SK-N-SH treated with all-trans-retinoic acid at 6 μM for 48 hours (cell line): ENCODE measurements around the gene GRPEL2.

Source experiments
- ATAC-seq: fragments of 200-7000 bp; cut with Tn5 transposase; 3 replicates; pipeline ENCODE4 v1.9.1; 2020; ENCODE audit warnings: mild to moderate bottlenecking, moderate library complexity
- ARNTL ChIP-seq: fragments of 450-650 bp; formaldehyde crosslinking; IDR thresholded peaks from 2 replicates; pipeline ENCODE4 v1.5.0; 2020; ENCODE audit warnings: low read depth, mild to moderate bottlenecking, moderate library complexity, borderline replicate concordance
- BACH2 ChIP-seq: fragments of 250-450 bp; sonication (Bioruptor Pico); IDR thresholded peaks from 2 replicates; pipeline ENCODE4 v1.9.0; 2021; ENCODE audit warnings: mild to moderate bottlenecking, borderline replicate concordance
- CSDC2 ChIP-seq: fragments of 250-450 bp; sonication (Bioruptor Pico); IDR thresholded peaks from 2 replicates; pipeline ENCODE4 v1.5.0; 2020; ENCODE audit warnings: mild to moderate bottlenecking, moderate library complexity
- ESRRG ChIP-seq: fragments of 250-450 bp; sonication (Bioruptor Pico); IDR thresholded peaks from 2 replicates; pipeline ENCODE4 v1.6.1; 2021; ENCODE audit warnings: mild to moderate bottlenecking
- GLIS3 ChIP-seq: fragments of 250-450 bp; sonication (Bioruptor Pico); IDR thresholded peaks from 2 replicates; pipeline ENCODE4 v1.5.0; 2020; ENCODE audit warnings: mild to moderate bottlenecking, moderate library complexity
- ISL1 ChIP-seq: fragments of 250-450 bp; sonication (Bioruptor Pico); IDR thresholded peaks from 2 replicates; pipeline ENCODE4 v2.1.2; 2022; ENCODE audit warnings: mild to moderate bottlenecking, moderate library complexity
- PPARA ChIP-seq: fragments of 250-450 bp; sonication (Bioruptor Pico); IDR thresholded peaks from 2 replicates; pipeline ENCODE4 v1.5.0; 2020; ENCODE audit warnings: mild to moderate bottlenecking, borderline replicate concordance
- RARB ChIP-seq: fragments of 250-450 bp; sonication (Bioruptor Pico); IDR thresholded peaks from 2 replicates; pipeline ENCODE4 v1.8.0; 2021; ENCODE audit warnings: mild to moderate bottlenecking, moderate library complexity
- SNAI2 ChIP-seq: fragments of 250-450 bp; sonication (Bioruptor Pico); IDR thresholded peaks from 2 replicates; pipeline ENCODE4 v1.5.0; 2020; ENCODE audit warnings: mild to moderate bottlenecking, moderate library complexity
- TCF4 ChIP-seq: fragments of 250-450 bp; sonication (Bioruptor Pico); IDR thresholded peaks from 2 replicates; pipeline ENCODE4 v1.8.0; 2021; ENCODE audit warnings: mild to moderate bottlenecking, moderate library complexity, borderline replicate concordance
- TOX ChIP-seq: fragments of 250-450 bp; sonication (Bioruptor Pico); IDR thresholded peaks from 2 replicates; pipeline ENCODE4 v1.8.0; 2021; ENCODE audit warnings: mild to moderate bottlenecking, moderate library complexity, borderline replicate concordance
- ZC3H10 ChIP-seq: fragments of 250-450 bp; sonication (Bioruptor Pico); IDR thresholded peaks from 2 replicates; pipeline ENCODE4 v1.5.1; 2021; ENCODE audit warnings: mild to moderate bottlenecking, moderate library complexity
- ZFP3 ChIP-seq: fragments of 250-450 bp; sonication (Bioruptor Pico); IDR thresholded peaks from 2 replicates; pipeline ENCODE4 v1.5.0; 2020; ENCODE audit warnings: mild to moderate bottlenecking, moderate library complexity
- ZFP30 ChIP-seq: fragments of 450-650 bp; formaldehyde crosslinking; IDR thresholded peaks from 2 replicates; pipeline ENCODE4 v1.5.0; 2022; ENCODE audit warnings: mild to moderate bottlenecking, moderate library complexity
- ZNF70 ChIP-seq: fragments of 450-650 bp; formaldehyde crosslinking; IDR thresholded peaks from 2 replicates; pipeline ENCODE4 v1.5.0; 2020; ENCODE audit warnings: mild to moderate bottlenecking, moderate library complexity
- ZNF8 ChIP-seq: fragments of 450-650 bp; formaldehyde crosslinking; IDR thresholded peaks from 2 replicates; pipeline ENCODE4 v1.5.0; 2020; ENCODE audit warnings: mild to moderate bottlenecking, moderate library complexity
- TF ChIP-seq, protein P1 (sequence below): fragments of 250-450 bp; sonication (Bioruptor Pico); IDR thresholded peaks from 2 replicates; pipeline ENCODE4 v1.5.1; 2020; ENCODE audit warnings: low read depth, mild to moderate bottlenecking, moderate library complexity
- TF ChIP-seq, protein P2 (sequence below): fragments of 250-450 bp; sonication (Bioruptor Pico); IDR thresholded peaks from 2 replicates; pipeline ENCODE4 v1.5.0; 2020; ENCODE audit warnings: mild to moderate bottlenecking, moderate library complexity
- TF ChIP-seq, protein P3 (sequence below): fragments of 250-450 bp; sonication (Bioruptor Pico); IDR thresholded peaks from 2 replicates; pipeline ENCODE4 v1.8.0; 2020; ENCODE audit warnings: mild to moderate bottlenecking, moderate library complexity, borderline replicate concordance
- TF ChIP-seq, protein P4 (sequence below): fragments of 250-450 bp; sonication (Bioruptor Pico); IDR thresholded peaks from 2 replicates; pipeline ENCODE4 v1.5.1; 2021; ENCODE audit warnings: mild to moderate bottlenecking, moderate library complexity

GRPEL2 gene

DNA sequence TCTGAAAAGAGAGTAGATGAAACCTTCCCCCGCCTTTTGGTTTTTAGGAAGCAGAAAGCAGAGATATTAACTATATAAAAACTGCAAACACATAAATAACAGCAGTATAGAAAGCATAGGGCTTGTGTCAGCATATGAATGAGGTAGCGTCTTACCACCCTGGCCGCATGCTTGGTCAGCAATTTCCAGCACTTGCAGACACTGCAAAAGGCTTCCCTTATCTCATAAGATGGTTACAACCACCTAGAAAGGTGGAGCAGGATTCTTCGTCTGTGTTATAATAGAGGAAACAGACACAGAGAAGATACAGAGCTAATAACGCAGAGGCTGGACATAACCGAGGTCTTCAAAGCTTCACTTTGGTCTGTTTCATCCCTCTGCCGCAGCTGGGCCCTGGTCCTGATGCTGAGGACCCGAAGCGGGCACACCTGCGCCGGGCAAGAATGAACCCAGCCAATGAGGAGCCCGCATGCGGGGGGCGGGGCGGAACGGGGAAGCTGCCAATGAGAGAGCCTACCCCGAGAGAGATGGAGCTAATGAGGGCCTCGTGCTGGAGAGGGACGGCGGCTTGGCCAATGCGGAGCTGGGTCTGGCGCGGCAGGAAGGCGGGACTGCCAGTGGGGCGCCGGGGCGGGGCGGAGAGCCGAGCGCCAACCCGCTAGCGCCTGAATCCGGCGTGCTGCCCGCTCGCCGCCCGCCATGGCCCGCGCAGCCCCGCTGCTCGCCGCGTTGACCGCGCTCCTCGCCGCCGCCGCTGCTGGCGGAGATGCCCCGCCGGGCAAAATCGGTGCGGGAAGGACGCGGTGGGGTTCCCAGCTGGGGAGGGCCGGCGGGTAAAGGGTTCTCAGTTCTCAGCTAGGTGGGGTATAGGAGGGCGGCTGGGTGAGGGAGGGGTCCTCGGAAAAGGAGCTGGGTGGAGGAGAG lies 12.3 kb downstream of the GRPEL2 start, which contains the start of gene PCYOX1L:
PCYOX1L (plus strand) TSS at position 677 of the 924 bp plus-strand sequence; CDS start at position 700, 23 bp downstream.
- ATAC-seq = peak; percentile 100
- no peak for TF ChIP-seq ZNF8 (CRISPR knock-in tag)
- TF ChIP-seq SNAI2 = no peak
- TF ChIP-seq, all 23 proteins: peak for 0

DNA sequence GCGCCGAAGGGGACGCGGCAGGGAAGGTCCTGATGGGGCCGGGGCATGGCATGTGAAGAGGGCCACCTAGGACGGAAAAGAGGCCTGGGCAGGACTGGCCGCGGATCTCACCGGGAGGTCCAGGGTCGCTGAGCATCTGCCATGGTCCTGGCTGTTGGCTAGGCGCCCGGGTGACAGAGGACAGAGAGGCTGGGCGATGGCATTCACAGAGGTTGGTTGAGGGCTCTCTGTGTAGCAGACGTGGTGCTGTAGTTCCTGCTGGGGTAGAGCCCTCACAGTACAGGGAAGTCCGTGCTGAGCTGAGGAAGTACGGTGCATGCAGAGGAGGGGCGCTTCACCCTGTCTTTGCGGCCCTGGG lies 13.0 kb downstream of the GRPEL2 start:
- TF ChIP-seq ESRRG (no peak), BACH2 (no peak), ARNTL (CRISPR knock-in tag) (no peak), SNAI2 (no peak)
- TF ChIP-seq, protein P1, sequence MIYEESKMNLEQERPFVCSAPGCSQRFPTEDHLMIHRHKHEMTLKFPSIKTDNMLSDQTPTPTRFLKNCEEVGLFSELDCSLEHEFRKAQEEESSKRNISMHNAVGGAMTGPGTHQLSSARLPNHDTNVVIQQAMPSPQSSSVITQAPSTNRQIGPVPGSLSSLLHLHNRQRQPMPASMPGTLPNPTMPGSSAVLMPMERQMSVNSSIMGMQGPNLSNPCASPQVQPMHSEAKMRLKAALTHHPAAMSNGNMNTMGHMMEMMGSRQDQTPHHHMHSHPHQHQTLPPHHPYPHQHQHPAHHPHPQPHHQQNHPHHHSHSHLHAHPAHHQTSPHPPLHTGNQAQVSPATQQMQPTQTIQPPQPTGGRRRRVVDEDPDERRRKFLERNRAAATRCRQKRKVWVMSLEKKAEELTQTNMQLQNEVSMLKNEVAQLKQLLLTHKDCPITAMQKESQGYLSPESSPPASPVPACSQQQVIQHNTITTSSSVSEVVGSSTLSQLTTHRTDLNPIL (CRISPR knock-in tag) = no peak
- ATAC-seq = peak; percentile 59

DNA sequence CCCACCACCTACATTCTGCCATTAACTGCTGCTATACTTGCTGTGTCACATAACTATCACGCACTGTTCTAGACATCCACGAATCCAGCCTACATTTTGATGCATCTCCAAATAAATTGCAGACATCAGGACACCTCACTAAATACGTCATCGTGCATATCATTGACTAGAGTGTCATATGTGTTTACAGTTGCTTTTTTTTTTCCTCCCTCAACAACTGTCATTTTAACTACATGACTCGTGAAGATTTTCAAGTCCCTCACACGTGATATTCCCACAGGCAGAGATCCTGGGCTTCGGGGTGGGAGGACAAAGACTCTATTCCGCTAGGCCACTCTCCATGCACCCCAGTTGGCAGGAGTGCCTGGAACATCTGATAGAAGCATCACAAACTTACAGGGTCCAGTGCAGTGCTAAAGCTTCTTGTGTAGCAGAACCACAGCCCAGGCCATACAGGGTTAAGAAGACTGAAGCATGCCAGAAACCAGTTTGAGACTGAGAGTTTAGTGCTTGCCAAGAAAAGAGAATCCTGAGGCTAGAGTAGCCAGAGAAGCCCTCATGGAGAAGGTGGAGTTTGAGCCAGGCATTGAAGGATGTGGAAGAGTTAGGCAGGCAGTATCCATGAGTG lies 13.7 kb downstream of the GRPEL2 start:
- ATAC-seq = no peak
- no peak for TF ChIP-seq ESRRG
- TF ChIP-seq TCF4 (CRISPR knock-in tag) = no peak
- no peak for TF ChIP-seq ZFP30 (CRISPR knock-in tag)
- TF ChIP-seq, protein P2, sequence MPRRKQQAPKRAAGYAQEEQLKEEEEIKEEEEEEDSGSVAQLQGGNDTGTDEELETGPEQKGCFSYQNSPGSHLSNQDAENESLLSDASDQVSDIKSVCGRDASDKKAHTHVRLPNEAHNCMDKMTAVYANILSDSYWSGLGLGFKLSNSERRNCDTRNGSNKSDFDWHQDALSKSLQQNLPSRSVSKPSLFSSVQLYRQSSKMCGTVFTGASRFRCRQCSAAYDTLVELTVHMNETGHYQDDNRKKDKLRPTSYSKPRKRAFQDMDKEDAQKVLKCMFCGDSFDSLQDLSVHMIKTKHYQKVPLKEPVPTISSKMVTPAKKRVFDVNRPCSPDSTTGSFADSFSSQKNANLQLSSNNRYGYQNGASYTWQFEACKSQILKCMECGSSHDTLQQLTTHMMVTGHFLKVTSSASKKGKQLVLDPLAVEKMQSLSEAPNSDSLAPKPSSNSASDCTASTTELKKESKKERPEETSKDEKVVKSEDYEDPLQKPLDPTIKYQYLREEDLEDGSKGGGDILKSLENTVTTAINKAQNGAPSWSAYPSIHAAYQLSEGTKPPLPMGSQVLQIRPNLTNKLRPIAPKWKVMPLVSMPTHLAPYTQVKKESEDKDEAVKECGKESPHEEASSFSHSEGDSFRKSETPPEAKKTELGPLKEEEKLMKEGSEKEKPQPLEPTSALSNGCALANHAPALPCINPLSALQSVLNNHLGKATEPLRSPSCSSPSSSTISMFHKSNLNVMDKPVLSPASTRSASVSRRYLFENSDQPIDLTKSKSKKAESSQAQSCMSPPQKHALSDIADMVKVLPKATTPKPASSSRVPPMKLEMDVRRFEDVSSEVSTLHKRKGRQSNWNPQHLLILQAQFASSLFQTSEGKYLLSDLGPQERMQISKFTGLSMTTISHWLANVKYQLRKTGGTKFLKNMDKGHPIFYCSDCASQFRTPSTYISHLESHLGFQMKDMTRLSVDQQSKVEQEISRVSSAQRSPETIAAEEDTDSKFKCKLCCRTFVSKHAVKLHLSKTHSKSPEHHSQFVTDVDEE (CRISPR knock-in tag) = no peak
- TF ChIP-seq RARB (CRISPR knock-in tag) = no peak
- TF ChIP-seq ZNF8 (CRISPR knock-in tag) = no peak
- no peak for TF ChIP-seq SNAI2
- no peak for TF ChIP-seq ISL1 (CRISPR knock-in tag)
- TF ChIP-seq, protein P3, sequence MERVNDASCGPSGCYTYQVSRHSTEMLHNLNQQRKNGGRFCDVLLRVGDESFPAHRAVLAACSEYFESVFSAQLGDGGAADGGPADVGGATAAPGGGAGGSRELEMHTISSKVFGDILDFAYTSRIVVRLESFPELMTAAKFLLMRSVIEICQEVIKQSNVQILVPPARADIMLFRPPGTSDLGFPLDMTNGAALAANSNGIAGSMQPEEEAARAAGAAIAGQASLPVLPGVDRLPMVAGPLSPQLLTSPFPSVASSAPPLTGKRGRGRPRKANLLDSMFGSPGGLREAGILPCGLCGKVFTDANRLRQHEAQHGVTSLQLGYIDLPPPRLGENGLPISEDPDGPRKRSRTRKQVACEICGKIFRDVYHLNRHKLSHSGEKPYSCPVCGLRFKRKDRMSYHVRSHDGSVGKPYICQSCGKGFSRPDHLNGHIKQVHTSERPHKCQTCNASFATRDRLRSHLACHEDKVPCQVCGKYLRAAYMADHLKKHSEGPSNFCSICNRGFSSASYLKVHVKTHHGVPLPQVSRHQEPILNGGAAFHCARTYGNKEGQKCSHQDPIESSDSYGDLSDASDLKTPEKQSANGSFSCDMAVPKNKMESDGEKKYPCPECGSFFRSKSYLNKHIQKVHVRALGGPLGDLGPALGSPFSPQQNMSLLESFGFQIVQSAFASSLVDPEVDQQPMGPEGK = no peak
- no peak for TF ChIP-seq ARNTL (CRISPR knock-in tag)

DNA sequence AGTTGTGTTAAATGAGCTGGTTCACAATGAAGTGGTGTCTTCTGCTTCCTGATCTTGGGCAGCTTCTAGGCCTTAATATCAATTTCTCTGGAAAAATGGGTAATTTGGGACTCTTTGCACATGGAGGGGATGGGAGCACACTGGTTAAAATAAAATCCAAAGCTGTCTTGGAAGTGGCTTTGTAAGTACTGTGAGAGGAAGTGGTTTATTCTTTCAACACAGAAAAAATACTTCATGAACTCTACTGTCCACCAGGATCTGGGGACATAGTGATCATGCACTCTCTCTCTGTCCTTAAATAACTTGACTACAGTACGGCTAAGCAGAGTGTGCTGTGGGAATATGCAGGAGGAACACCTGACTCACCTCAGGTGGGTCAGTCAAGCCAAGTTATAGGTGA lies 15.0 kb downstream of the GRPEL2 start:
- ATAC-seq = no peak
- TF ChIP-seq ARNTL (CRISPR knock-in tag) (no peak), ZC3H10 (CRISPR knock-in tag) (no peak), ESRRG (no peak), TOX (CRISPR knock-in tag) (no peak), RARB (CRISPR knock-in tag) (no peak), ZFP3 (no peak), ISL1 (CRISPR knock-in tag) (no peak), CSDC2 (CRISPR knock-in tag) (no peak), PPARA (CRISPR knock-in tag) (no peak), GLIS3 (no peak), TCF4 (CRISPR knock-in tag) (no peak), ZNF70 (CRISPR knock-in tag) (no peak), SNAI2 (no peak)
- TF ChIP-seq, protein P4, sequence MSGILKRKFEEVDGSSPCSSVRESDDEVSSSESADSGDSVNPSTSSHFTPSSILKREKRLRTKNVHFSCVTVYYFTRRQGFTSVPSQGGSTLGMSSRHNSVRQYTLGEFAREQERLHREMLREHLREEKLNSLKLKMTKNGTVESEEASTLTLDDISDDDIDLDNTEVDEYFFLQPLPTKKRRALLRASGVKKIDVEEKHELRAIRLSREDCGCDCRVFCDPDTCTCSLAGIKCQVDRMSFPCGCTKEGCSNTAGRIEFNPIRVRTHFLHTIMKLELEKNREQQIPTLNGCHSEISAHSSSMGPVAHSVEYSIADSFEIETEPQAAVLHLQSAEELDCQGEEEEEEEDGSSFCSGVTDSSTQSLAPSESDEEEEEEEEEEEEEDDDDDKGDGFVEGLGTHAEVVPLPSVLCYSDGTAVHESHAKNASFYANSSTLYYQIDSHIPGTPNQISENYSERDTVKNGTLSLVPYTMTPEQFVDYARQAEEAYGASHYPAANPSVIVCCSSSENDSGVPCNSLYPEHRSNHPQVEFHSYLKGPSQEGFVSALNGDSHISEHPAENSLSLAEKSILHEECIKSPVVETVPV (CRISPR knock-in tag) = no peak
- TF ChIP-seq, protein P1 (CRISPR knock-in tag) = no peak
- TF ChIP-seq, protein P2 (CRISPR knock-in tag) = no peak
- TF ChIP-seq, protein P3 = no peak
